Erythroblast (primary cell): ENCODE results near the gene HSPA1L.

Experiments
- GATA1 ChIP-seq: IDR thresholded peaks from 2 replicates; pipeline ENCODE4 v1.6.1; 2011; ENCODE audit warnings: low read depth, mild to moderate bottlenecking, control low read depth, low read length, moderate library complexity
- POLR2A ChIP-seq: IDR thresholded peaks from 2 replicates; pipeline ENCODE4 v1.6.1; 2011; ENCODE audit warnings: mild to moderate bottlenecking, low read length

GRCh38 chr6:31781244-31782125 is 33.6 kb downstream of the HSPA1L start:
- TF ChIP-seq POLR2A (no peak), GATA1 (no peak)
